MM.1S (cell line): Measurements from ENCODE around the gene TNIK.

ENCODE experiments used
- CTCF ChIP-seq: fragments of 300-600 bp; sonication (generic); IDR thresholded peaks from 2 replicates; pipeline ENCODE4 v1.5.1; 2016; ENCODE audit warnings: antibody characterized with exemption, low read length, mixed read lengths
- EZH2phosphoT487 ChIP-seq: fragments of 300-600 bp; sonication (generic); IDR thresholded peaks from 2 replicates; pipeline ENCODE4 v1.6.1; 2018; ENCODE audit warnings: antibody characterized with exemption, low read length

GRCh38 chr3:171416061-171416460 is 44.1 kb downstream of the TNIK start:
- TF ChIP-seq CTCF: no peak
- no peak for TF ChIP-seq EZH2phosphoT487
